ENCODE results near the gene CHIC2. TPM values are rescaled to one million over a fixed set of nuclear protein-coding genes. Genes with fewer than 3 reads are reported as not detected.

Gene CHIC2
- total RNA-seq, 1 donor from 2014 or later, result 12.2 TPM

- intact Hi-C loops (cut with micrococcal nuclease), result no loop called here
These were observed 103.6 kb downstream of the CHIC2 start for GRCh38 chr4:53960843-53961242.

Other genes with a start within 250 kb of the CHIC2 start
- not detected in 2 replicates for gene GSX2, start 35.6 kb upstream of the CHIC2 start, total RNA-seq
- gene PDGFRA, start 164.7 kb upstream of the CHIC2 start, total RNA-seq, result 0.11 and 0.34 TPM in 2 replicates